SH-SY5Y (cell line): ENCODE measurements around the gene NUP62CL.

Source experiments
- GATA2 ChIP-seq: IDR thresholded peaks from 2 replicates; pipeline ENCODE4 v1.6.1; 2011; ENCODE audit warnings: mild to moderate bottlenecking, low read depth, low read length
- GATA3 ChIP-seq: IDR thresholded peaks from 2 replicates; pipeline ENCODE4 v1.6.1; 2011; ENCODE audit warnings: low read depth, mild to moderate bottlenecking, low read length, moderate library complexity

DNA sequence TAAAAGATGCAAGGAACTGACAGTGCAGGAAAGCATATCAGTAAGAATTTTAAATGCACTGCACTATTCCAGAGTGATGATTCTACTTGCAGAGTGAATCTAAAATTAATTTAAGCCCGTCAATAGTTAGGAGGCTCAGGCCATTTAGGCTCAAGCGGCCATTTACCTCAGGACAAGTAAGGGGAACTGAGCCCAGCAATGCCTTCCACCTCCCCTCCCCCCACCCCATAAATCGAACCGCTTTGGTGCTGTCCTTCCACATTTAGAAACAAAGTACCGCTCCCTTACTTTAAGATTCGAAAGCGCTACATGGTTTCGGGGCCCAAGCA is 88.3 kb downstream of the NUP62CL start:
- TF ChIP-seq GATA2: no peak
- no peak for TF ChIP-seq GATA3
